GM21526 (cell line): ENCODE data around the gene CHCHD6.

Experiments used
- ATAC-seq: cut with Tn5 transposase; IDR thresholded peaks from one replicate; pipeline ENCODE4 v1.9.1; 2021; ENCODE audit warnings: moderate library complexity; ENCODE audit not compliant: unreplicated experiment, low FRiP score

CHCHD6 gene

DNA sequence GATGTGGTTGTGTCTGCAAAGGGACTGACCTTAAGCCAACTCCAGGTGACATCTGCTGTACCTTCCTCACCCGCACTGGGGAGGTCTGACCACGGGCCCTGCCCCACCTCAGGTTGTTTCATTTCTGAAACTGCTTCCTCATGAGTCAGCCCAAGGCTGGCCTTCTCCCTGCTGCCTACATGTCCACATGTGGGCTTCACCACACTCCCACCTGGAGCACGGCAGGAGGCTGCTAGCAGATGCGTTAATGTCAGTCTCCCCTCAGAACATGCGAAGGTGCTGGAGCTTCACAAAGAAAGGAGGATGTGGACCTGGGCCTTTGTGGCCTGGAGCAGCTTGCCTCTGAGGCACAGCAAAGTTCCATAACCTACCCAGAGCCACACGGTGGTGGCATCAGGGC, 209.5 kb downstream of the CHCHD6 start:
- no peak for ATAC-seq

DNA sequence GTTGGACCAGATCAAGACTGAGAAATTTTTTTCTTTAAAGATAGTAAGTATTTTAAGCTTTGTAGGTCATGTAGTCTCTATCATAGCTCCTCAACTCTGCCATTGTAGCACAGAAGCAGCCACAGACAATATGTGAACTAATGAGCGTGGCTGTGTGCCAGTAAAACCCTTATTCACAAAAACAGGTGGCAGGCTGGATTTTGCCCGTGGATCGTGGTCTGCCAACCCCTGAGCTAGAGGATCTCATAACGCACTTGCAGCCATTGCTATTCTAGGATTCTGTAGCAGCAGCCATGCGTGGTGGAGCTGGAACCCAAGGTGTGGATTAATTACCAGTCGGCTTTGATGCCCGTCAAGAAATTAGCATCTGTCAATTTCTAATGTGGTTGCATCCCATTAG, 210.2 kb downstream of the CHCHD6 start:
- no peak for ATAC-seq

DNA sequence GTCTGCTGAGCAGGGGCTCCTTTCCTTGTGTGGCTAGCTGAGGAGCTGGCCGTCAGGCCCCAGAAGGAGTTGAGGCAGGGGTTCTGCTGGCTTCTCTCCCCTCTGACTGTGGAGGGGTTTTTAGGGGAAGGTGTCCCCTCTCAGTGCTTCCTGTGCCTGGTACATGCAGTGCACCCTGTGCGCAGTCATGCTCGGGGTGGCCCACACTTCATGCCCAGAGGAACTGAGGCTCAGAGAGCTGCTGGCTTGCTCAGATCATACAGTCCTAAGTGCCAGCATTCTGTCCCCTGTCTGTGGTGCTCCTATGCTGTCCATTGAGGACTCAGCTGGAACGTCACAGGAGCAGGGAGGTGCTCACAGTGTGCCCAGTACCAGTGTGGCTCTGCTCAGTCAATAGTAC, 211.0 kb downstream of the CHCHD6 start:
- no peak for ATAC-seq

DNA sequence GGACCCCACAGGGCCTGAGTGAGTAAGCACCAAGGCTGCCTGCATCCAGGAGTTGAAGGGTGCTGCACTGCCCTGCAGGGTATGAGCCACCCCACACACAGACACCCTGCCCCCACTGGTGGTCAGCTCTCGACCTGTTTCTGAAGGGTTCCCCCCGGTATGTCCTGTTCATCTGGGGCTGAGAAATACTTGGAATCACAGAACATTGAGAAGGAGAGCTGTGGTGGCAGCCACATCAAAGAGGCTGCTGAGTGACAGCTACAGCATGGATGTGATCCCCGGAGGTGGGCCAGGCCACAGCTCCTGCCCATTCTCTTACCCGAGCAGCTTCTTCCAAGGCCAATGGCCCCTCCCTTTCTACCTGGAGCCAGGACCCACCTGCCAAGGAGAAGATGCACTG, 212.5 kb downstream of the CHCHD6 start:
- ATAC-seq: no peak

DNA sequence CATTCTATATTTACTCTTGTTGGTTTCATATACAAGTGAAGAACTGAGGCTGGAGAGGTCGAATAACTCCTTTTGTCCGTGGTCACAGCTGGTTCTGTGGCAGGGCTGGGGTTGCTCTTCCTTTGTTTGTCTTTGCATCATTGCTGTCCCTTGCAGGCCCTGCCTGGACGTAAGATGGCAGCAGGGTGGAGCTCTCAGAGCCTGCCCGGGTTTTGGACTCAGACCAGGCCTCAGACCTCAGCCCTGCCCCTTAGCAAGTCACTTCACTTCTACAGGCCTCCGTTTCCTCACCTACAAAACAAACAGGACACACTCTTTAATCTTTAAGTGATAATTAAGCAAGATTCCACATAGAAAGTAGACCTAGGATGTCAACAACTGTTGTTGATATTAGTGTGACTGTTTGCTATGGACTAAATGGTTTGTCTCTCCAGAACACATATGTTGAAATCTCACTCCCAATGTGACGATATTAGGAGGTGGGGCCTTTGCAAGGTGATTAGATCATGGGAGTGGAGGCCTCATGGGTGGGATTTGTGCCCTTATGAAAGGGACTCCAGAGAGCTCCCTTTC, 213.3 kb downstream of the CHCHD6 start:
- no peak for ATAC-seq

DNA sequence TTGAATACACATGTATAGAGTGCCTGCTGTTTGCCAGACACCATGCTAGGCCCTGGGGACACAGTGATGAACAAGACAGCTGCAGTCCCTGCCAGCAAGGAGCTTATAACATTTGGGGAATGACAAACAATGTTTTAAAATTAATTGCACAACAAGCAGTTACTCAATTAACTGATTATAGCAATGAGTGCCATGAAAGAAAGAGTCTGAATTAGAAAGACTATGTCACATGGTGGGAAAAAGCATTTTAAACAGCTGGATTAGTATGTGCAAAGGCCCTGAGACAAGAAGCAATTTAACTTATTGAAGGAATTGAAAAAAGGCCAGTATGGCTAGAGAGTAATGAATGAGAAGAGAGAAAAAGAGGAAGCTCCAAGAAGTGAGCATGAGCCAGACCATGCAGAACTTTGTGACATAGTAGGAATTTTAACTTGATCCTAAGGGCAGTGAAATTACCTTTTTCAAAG, 214.3 kb downstream of the CHCHD6 start:
- ATAC-seq: no peak

DNA sequence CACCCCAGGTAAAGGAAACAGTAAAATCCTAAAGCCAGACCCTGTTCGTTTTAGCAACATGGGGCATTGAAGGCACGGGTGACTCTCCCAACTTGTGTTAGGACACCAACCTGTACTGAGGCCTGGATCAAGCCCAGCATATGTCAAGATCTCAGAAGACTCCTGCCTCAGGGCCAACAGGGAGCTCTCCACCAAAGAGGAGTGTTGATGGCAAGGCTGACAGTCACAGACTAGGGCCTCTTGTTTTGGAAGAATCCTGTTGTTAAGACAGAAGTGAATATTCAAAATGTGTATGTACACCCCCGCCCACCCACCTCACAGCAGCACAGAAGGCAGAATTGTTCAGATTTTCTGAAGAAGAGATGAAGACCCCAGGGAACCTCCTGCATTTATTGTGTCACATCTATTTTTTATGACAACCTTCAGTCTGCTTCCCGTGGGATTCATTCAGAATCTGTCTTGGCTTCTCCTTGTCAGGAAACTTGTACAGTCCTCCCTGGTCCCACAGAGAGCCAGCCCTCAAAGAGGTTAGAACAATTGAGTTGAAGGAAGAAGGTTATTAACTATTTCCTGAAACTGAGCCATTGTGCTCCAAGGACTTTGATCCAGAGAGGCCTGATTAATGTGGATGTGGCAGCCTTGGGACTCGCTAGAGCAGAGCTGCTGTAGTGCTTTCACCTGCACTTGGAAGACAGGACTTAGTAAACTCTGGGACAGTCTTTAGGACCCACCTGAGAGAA, 217.2 kb downstream of the CHCHD6 start:
- no peak for ATAC-seq

DNA sequence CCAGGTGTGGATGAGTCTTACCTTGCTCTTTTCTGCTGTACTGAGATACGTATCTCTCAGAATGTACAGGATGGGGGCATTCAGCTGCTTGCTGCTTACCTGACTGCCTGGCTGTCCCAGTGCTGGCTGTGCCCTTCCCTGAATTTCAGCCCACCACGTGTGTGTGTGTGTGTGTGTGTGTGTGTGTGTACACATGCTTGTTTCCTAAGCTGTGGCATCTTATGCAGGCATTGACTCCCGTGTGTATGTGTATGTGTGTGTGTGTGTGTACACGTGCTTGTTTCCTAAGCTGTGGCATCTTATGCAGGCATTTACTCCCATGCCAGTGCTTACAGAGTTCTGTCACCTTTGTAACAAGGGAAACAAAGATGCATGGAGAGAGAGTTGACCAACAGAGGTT, 218.4 kb downstream of the CHCHD6 start:
- no peak for ATAC-seq

DNA sequence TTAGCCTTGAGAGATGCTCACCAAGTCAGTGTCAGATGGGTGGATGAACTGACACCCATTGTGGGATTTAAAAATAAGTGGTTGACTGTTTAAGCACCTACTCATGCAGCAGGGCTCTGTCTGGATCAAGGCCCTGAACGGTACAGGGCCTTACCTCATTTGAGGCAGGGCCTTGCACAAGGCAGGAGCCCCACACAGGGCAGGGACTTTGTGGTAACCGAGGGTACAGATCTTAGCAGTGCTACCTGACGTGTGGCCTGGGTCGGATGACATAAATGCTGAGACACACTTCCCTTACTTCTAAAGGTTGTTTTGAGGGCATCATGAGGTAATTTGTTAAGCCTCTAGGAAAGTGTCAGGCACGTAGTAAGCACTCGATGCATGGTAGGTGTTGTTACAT, 219.4 kb downstream of the CHCHD6 start:
- ATAC-seq: no peak

DNA sequence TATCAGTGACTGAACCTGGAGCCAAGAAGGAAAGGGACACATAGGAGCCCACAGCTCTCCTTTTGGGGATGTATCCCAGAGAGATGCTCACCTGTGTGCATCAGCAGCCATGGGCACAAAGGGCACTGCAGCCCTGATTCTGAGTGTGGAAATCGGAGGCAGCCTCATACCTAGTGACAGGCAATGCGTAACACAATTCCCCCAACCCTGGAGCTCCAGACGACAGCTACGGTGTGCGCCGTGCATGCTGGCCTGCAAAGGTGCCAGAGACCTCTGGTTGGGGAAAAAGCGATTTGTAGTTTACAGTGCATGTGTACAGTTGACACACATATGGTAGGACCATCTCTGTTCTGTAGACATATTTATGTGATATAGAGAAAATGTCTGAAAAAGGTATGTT, 219.9 kb downstream of the CHCHD6 start:
- no peak for ATAC-seq

DNA sequence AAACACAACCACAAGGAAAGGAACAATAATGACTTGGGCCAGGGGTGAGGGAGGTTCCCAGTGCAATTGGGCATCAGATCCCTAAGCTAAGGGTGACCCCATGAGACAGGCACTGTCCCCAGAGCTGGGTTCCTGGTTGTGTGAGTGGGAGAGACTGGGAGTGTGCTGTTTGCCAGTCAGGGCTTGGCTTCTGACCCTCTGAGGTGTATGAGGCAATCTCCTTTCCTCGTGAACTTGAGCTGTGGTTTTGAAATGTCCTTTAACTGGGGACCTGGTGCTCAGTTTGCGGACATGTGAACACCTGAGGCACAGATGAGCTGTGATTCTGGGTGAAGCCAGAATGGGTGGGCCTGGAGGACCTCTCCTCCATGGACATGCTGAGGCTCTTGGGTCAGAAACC, 220.4 kb downstream of the CHCHD6 start:
- ATAC-seq: no peak

DNA sequence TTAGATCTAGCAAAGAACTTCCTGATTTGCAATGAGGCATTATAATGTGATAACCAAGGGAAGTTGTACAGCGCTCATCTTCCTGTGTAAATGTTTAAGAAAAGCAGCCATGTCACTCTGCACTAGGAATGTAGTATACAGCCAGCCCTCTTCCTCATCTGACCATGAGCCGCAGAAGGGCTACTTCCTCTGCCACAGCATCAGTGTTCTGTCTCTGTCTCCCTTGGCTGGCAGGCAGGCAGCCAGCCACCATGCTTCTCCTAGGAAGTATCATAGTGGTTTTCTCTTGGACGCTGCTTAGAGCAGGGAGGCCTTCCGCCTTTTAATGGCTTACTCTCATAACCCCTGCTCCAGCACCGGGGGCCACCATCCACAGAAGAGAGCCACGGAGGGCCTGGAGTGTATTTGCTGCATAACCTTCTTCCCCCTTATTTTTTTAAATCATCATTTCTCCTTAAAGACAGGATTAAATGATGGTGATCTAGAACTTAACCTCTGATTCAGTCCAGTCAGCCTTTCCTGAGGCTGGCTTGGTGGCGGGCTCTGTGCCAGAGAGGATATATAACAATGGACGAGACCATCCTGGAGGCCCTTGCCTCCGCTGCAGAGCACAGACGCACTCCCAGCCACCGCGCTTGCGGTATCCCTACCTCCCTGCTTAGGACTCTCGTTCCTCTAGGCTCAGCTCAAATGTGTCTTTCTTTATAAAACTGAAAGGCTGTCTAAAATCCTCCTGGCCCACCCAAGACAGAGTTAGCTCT, 221.6 kb downstream of the CHCHD6 start:
- no peak for ATAC-seq

DNA sequence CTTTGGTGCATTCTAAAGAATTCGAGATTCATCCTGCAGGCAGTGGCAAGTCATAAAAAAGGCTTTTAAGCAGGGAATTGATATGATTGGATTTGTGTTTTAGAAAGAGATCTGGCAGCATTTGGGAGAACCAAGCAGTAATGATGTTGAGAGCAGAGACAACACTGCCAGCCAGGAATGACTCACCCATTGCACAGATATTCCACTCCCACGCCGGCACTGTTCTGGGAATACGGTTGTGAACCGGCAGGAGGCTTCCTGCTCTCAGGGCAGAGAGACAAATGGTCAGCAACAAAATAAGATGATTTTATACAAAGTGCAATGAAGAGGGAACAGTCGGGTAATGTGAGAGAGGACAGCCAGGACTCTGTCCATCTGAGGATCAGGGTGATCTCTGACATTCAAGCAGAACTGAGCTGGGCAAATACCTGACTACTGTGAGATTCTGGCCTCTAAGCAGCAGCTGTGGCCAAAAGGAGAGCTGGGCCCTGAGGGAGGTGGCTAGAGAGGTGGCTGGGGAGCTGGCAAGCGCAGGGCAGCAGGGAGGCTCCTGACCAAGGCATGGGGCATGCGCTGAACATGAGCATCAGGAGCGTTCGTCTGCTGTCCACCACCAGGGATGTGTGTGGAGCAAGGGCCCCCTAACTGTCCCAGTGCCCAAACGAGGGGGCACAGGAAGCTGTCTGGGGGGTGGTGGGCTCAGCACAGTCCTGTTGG, 222.8 kb downstream of the CHCHD6 start:
- ATAC-seq: no peak

DNA sequence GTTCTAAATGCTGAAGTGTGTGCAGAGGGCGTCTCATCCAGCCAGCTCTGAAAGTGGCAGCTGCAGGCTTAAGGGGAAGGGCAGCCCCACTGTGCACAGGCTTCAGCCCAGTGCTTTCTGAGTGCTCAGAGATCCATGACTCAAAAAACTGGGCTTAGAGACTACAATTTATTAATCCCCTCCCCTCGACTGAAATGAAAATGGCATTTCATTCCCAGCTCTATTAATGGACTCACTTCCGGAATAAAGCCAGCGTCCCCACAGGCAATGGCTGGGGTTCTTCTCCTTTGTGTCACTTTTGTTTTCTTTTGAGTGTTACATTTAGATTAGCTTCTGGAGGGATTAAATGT, 223.3 kb downstream of the CHCHD6 start:
- ATAC-seq: no peak

DNA sequence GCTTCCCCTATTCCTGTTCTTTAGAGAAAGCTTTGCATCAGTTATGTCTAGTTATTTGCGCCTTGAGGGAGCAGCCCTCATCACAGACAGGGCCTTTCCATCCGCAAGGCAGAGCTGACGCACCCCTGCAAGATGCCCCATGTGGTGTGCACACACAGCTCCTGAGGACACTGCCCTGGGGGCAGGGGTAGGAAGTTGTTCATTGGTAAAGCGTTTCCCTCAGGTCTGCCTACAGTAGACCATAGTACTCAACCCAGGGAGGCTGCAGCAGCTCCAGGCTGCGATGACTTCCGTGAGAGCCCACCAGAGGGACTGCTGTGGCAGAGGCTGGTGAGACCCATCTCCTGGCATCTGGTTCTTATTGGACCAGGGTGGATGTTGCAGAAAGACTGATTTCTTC, 223.8 kb downstream of the CHCHD6 start:
- no peak for ATAC-seq

DNA sequence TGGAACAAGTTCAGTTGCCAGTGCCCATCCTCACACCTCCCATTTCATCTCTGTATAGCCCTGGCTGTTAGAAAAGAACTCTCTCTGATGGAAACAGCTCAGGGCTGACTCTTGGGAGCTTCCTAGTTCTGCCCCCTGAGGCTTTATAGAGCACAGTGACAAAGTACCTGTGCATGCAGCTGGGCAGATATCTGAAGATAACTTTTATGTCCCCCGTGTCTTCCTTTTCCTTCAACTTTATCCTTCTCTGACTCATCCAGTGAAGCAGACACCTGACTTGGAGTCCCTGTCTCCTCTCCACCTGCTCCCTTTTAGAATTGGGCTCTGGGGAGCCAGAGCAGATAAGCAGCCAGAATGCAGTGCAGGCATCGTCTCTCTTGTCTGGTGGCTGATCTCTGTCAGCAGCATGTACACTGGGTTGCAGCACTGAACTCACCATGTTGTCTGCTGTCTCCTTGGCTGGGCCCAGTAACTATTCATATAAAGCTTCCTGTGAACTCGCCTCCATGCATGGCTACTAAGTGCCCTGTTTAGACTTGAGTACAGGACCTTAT, 225.0 kb downstream of the CHCHD6 start:
- ATAC-seq: no peak

DNA sequence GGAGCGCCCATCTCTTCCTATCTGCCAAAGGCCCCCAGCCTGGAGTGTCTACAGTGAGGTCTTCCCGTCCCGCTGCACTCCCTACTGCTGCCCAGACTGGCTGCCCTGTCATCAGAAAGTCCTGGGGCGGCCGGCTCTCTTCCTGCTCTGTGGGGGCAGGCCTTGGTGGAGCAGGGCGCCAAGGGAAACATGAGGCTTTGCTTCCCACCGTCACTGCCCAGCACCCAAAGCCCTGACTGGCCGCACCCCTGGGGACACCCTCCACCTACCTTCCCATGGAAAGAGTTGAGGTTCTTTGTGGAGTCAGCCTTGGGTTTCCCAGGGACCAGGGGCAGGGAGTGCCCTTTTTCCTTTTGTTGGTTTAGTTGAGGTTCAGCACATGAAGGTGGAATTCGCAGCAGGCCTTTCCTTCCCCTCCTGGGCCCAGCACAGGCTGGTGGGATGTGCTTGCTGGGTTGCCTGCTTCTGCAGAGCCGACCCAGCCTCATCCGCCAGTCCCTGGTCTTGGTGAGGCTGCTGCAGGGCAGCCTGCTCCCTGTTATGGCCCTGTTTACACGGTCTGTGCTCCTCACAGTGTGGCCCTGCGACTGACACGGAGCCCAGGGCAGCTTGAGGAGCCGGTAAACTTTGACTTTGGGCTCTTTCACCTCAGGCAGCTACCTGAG, 227.0 kb downstream of the CHCHD6 start:
- ATAC-seq: no peak

DNA sequence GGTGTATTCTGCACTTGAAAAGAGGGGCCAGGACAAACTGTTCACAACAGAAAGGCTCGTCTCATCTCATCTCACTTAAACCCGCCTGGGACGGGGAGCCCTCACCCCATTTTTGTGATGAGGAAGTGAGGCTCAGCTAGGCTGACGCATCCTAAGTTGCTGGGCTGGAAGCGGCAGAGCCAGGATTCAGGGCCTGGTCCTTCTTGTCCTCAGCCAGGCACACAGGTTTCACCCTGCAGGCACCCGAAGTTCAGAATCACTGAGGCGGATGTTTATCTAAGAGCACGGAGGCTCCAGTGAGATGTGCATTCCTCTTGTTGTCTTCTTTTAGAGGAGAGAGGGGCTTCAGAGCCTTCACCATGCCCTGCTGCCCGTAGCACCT, 227.8 kb downstream of the CHCHD6 start:
- no peak for ATAC-seq

DNA sequence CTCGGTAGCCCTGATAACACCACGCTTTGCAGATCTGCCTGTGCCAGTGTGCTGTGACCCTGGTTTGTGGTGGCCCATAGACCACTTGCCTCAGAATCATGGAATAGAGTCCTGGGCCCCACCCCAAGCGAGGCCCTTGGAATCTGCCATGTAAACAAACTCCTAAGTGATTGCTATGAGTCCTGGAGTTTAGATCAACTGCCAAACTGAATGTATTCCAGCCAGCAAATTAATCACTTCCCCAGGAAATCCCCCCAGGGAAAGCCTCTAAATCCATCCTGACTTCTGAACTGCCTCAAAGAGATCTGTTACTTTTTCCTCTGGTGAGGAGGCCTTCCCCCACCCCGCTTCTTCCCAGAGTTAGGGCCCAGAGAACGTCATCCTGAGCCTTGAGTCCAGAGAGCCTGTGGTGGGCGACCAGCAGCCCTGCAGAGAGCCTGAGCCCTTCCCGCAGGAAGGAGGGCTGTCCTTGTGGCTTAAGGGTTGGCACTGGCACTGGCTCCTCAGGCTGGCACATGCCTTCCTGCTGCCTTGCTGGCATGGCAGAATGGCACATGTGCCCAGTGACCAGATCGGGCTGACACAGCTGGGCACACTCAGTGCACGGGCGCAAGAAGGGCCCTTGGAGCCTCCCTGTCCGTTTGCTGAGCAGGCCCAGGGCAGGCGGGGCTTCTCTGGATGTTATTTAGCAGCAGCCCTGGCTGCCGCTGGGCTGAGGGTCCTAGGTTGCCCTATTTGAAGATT, 228.3 kb downstream of the CHCHD6 start:
- no peak for ATAC-seq

DNA sequence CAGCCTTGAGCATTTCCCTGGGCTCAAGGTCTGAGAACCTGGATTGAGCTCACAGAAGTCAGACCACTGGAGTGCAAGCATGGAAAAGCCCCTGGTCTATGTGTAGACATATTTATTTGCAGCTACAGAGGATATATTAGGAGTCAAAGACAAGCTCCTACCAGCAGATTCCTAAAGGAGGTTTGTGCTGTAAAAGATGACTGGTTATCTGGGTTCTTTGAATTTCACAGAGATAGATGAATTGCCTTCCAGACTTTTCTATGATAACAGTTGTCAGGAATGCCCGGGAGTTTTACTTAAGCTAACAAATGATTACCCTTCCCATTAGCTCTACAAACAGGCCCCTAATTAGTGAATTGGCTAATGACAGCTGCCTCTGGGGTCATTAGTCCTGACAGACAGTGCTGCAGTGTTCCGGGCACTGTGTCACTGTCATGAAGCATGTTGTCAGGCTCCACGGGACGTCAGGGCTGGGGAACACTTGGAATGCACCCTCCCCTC, 230.0 kb downstream of the CHCHD6 start:
- no peak for ATAC-seq
